IMR-90 (cell line): Measurements from ENCODE around the gene FABP7. TPM values are rescaled to one million over a fixed set of nuclear protein-coding genes. Genes with fewer than 3 reads are reported as not detected.

Experiments used
- ATAC-seq: fragments of 200-7000 bp; cut with Tn5 transposase; 2 replicates; pipeline ENCODE4 v1.9.1; 2020; ENCODE audit warnings: low read depth, mild to moderate bottlenecking, moderate library complexity
- BruUV-seq: library from RNA; stranded (reverse); fragments of 400-500 nt; replicated peaks from 2 replicates; lab custom pipeline; 2021; lab: Mats Ljungman, UMichigan
- CTCF ChIA-PET: fragments of 300-600 bp; formaldehyde crosslinking; extraction: SDS; loops from one replicate; lab custom pipeline; 2021; ENCODE audit warnings: antibody characterized with exemption; lab: Yijun Ruan, JAX
- POLR2A ChIA-PET: fragments of 300-600 bp; sonication (Branson Sonifier 250); formaldehyde crosslinking; loops from one replicate; lab custom pipeline; 2022; ENCODE audit warnings: antibody characterized with exemption; ENCODE audit not compliant: unreplicated experiment; lab: Charles Lee
- DNase-seq: peaks from one replicate; pipeline ENCODE4 v3.0.0; 2013
- H2AFZ ChIP-seq: replicated peaks from 2 replicates; pipeline ENCODE3; 2013; ENCODE audit warnings: low read length, mild to moderate bottlenecking; ENCODE audit not compliant: poor library complexity
- H2AK5ac ChIP-seq: 2 replicates; pipeline ENCODE4 v1.6.1; 2013; ENCODE audit warnings: low read depth, low read length, inconsistent platforms
- H2AK9ac ChIP-seq: replicated peaks from 2 replicates; pipeline ENCODE3; 2013; ENCODE audit warnings: mild to moderate bottlenecking, low read depth, low read length, moderate library complexity; ENCODE audit not compliant: poor library complexity
- H2BK120ac ChIP-seq: 2 replicates; pipeline ENCODE4 v1.6.1; 2013; ENCODE audit warnings: low read depth, low read length, inconsistent platforms
- H2BK15ac ChIP-seq: 3 replicates; pipeline ENCODE4 v1.6.1; 2013; ENCODE audit warnings: low read depth, low read length, inconsistent platforms
- H2BK20ac ChIP-seq: 2 replicates; pipeline ENCODE4 v1.6.1; 2013; ENCODE audit warnings: low read depth, mild to moderate bottlenecking, inconsistent platforms, low read length, moderate library complexity
- H2BK5ac ChIP-seq: 2 replicates; pipeline ENCODE4 v1.6.1; 2013; ENCODE audit warnings: mild to moderate bottlenecking, low read depth, low read length, inconsistent platforms; ENCODE audit not compliant: poor library complexity, severe bottlenecking
- H3K14ac ChIP-seq: replicated peaks from 2 replicates; pipeline ENCODE4 v1.6.1; 2013; ENCODE audit warnings: low read depth, low read length, inconsistent platforms
- H3K18ac ChIP-seq: 2 replicates; pipeline ENCODE4 v1.6.1; 2013; ENCODE audit warnings: low read depth, low read length, control low read depth
- H3K23ac ChIP-seq: 2 replicates; pipeline ENCODE4 v1.6.1; 2013; ENCODE audit warnings: low read depth, low read length, inconsistent platforms
- H3K27ac ChIP-seq: 2 replicates; pipeline ENCODE4 v1.5.1; 2013; ENCODE audit warnings: mild to moderate bottlenecking, control low read depth, low read length; ENCODE audit not compliant: insufficient read depth
- H3K27me3 ChIP-seq: 2 replicates; pipeline ENCODE4 v1.6.1; 2013; ENCODE audit warnings: low read length; ENCODE audit not compliant: control insufficient read depth, insufficient read depth
- H3K36me3 ChIP-seq: 2 replicates; pipeline ENCODE4 v1.6.1; 2013; ENCODE audit warnings: low read length, mixed read lengths; ENCODE audit not compliant: control insufficient read depth, insufficient read depth
- H3K4ac ChIP-seq: 2 replicates; pipeline ENCODE4 v1.6.1; 2013; ENCODE audit warnings: low read depth, low read length, inconsistent platforms
- H3K4me1 ChIP-seq: 2 replicates; pipeline ENCODE4 v1.6.1; 2013; ENCODE audit warnings: low read length, mixed read lengths; ENCODE audit not compliant: control insufficient read depth, insufficient read depth
- H3K4me2 ChIP-seq: 2 replicates; pipeline ENCODE4 v1.6.1; 2013; ENCODE audit warnings: low read depth, mild to moderate bottlenecking, control low read depth, low read length, moderate library complexity
- H3K4me3 ChIP-seq: 2 replicates; pipeline ENCODE4 v1.5.1; 2013; ENCODE audit warnings: low read depth, mild to moderate bottlenecking, control low read depth, low read length, moderate library complexity; ENCODE audit not compliant: insufficient read depth
- H3K56ac ChIP-seq: 2 replicates; pipeline ENCODE4 v1.6.1; 2013; ENCODE audit warnings: low read length, inconsistent platforms; ENCODE audit not compliant: insufficient read depth; ENCODE audit errors: extremely low read depth
- H3K79me1 ChIP-seq, 2 experiments: 2 replicates each; pipeline ENCODE4 v1.6.1; 2013; ENCODE audit warnings: low read length in 2 of 2, inconsistent platforms in 1 of 2, low read depth in 1 of 2
- H3K9ac ChIP-seq: 2 replicates; pipeline ENCODE4 v1.6.1; 2013; ENCODE audit warnings: low read depth, low read length, control low read depth
- H3K9me1 ChIP-seq: 2 replicates; pipeline ENCODE4 v1.6.1; 2013; ENCODE audit warnings: low read length, inconsistent platforms; ENCODE audit not compliant: insufficient read depth
- H3K9me3 ChIP-seq: 2 replicates; pipeline ENCODE4 v1.6.1; 2013; ENCODE audit warnings: low read length; ENCODE audit not compliant: control insufficient read depth, insufficient read depth
- H4K20me1 ChIP-seq: 2 replicates; pipeline ENCODE4 v1.6.1; 2013; ENCODE audit warnings: low read length, inconsistent platforms; ENCODE audit not compliant: insufficient read depth
- H4K5ac ChIP-seq: 2 replicates; pipeline ENCODE4 v1.6.1; 2013; ENCODE audit warnings: mild to moderate bottlenecking, low read depth, low read length, control low read depth
- H4K8ac ChIP-seq, 2 experiments: 2 replicates each; pipeline ENCODE4 v1.6.1; 2013; ENCODE audit warnings: low read depth in 2 of 2, low read length in 2 of 2, control low read depth in 1 of 2, inconsistent platforms in 1 of 2
- H4K91ac ChIP-seq: 2 replicates; pipeline ENCODE4 v1.6.1; 2013; ENCODE audit warnings: low read depth, low read length, inconsistent platforms; ENCODE audit not compliant: insufficient read depth
- CEBPB ChIP-seq: IDR thresholded peaks from 2 replicates; pipeline ENCODE4 v1.6.1; 2012; ENCODE audit warnings: low read depth, low read length, improper control_type of control experiment
- CHD1 ChIP-seq: IDR thresholded peaks from 2 replicates; pipeline ENCODE4 v1.6.1; 2012; ENCODE audit warnings: low read depth, low read length, improper control_type of control experiment
- MAZ ChIP-seq: IDR thresholded peaks from 2 replicates; pipeline ENCODE4 v1.6.1; 2012; ENCODE audit warnings: low read depth, mild to moderate bottlenecking, low read length, improper control_type of control experiment, moderate library complexity, borderline replicate concordance
- MXI1 ChIP-seq: IDR thresholded peaks from 2 replicates; pipeline ENCODE4 v1.6.1; 2012; ENCODE audit warnings: low read depth, mild to moderate bottlenecking, low read length, moderate library complexity, borderline replicate concordance
- POLR2A ChIP-seq: IDR thresholded peaks from 2 replicates; pipeline ENCODE4 v1.6.1; 2012; ENCODE audit warnings: mild to moderate bottlenecking, low read depth, low read length
- dilution Hi-C: fragments of 300-500 bp; cut with HindIII; formaldehyde crosslinking; loops from one replicate; pipeline ENCODE4 v1.14.3; 2018; ENCODE audit warnings: low sequenced_read_pairs; ENCODE audit not compliant: unreplicated experiment
- in situ Hi-C: fragments of 300-500 bp; cut with MboI; formaldehyde crosslinking; loops from 3 replicates; pipeline ENCODE4 v1.14.3; 2019; ENCODE audit warnings: low sequenced_read_pairs, inconsistent platforms, mixed read lengths
- intact Hi-C: fragments of 100-400 bp; cut with micrococcal nuclease; formaldehyde crosslinking; loops from 2 replicates; pipeline ENCODE4 v1.10.0; 2022
- polyA plus RNA-seq, 3 experiments: library from polyadenylated mRNA; depleted of rRNA; stranded (reverse); fragments of >200 nt; gene quantifications; 2 replicates each; pipeline ENCODE4 v1.2.3, GENCODE V29; 2012; ENCODE audit warnings: low replicate concordance in 1 of 3
- total RNA-seq: library from RNA; depleted of rRNA; stranded (reverse); fragments of >200 nt; gene quantifications from 2 replicates; pipeline ENCODE4 v1.2.3, GENCODE V29; 2012

Gene FABP7
- total and polyA plus RNA-seq, 2 of the 4 experiments (the other 2 are of a cell fraction), result not detected

DNA sequence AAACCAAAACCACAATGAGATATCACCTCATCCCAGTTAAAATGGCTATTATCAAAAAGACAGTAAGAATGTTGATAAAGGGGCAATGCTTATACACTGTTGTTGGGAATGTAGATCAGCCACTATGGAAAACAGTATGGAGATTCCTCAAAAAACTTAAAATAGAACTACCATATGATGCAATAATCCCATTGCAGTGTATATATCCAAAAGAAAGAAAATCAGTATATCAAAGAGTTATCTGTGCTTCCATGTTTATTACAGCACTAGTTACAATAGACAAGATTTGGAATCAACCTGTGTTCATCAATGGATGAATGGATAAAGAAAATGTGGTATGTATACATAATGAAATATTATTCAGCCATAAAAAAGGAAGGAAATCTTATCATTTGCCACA is 3.5 kb upstream of the FABP7 start:
- H3K14ac ChIP-seq, result no peak overlapping the region
- H2AFZ ChIP-seq, result no peak overlapping the region
- no peak overlapping the region for H3K4me3 ChIP-seq
- H3K79me1 ChIP-seq, result no peaks in the 10 kb centered on the region
- no peaks in the 10 kb centered on the region for H3K36me3 ChIP-seq
- H3K9me1 ChIP-seq, result no peaks in the 10 kb centered on the region
- H3K9me3 ChIP-seq, result no peaks in the 10 kb centered on the region
- H4K91ac ChIP-seq, result no peak overlapping the region
- H2BK15ac ChIP-seq, result no peak overlapping the region
- no peak overlapping the region for H3K23ac ChIP-seq
- H2AK9ac ChIP-seq, result no peak overlapping the region
- no peak overlapping the region for H2AK5ac ChIP-seq
- no peaks in the 10 kb centered on the region for H4K20me1 ChIP-seq
- ATAC-seq (no peak), DNase-seq (no peak)
- no peak for TF ChIP-seq MXI1
- TF ChIP-seq MAZ, result no peak
- peak; percentile 38; the same call in 1 of the 2 replicates for TF ChIP-seq CEBPB
- no peak for TF ChIP-seq CHD1
- TF ChIP-seq POLR2A, result no peak
- no peak overlapping the region for H3K27ac ChIP-seq
- H3K18ac ChIP-seq, result no peak overlapping the region
- CTCF ChIA-PET, result no interaction called here
- in situ Hi-C loops, result no loop called here
- no peak overlapping the region for H2BK120ac ChIP-seq
- no peak overlapping the region for H2BK20ac ChIP-seq
- H3K27me3 ChIP-seq, result peaks cover 4% of the 10 kb centered on the region
- POLR2A ChIA-PET, result no interaction called here
- H3K9ac ChIP-seq, result no peak overlapping the region
- no peak overlapping the region for H3K4me2 ChIP-seq
- intact Hi-C loops, result no loop called here
- no TSS peak for BruUV-seq
- H3K4ac ChIP-seq, result no peak overlapping the region
- dilution Hi-C loops, result no loop called here
- no peak overlapping the region for H4K8ac ChIP-seq
- H4K5ac ChIP-seq, result no peak overlapping the region
- no peak overlapping the region for H3K56ac ChIP-seq
- no peak overlapping the region for H2BK5ac ChIP-seq
- no peaks in the 10 kb centered on the region for H3K4me1 ChIP-seq
